Upper lobe of left lung (tissue), 6 donors: ENCODE measurements around the gene TMEM51. TPM values are rescaled to one million over a fixed set of nuclear protein-coding genes. Genes with fewer than 3 reads are reported as not detected.

Experiments used
- ATAC-seq, 2 donors: fragments of 200-7000 bp; cut with Tn5 transposase; one replicate each; pipeline ENCODE4 v1.9.1; 2022; ENCODE audit warnings: mild to moderate bottlenecking in 2 of 2, moderate library complexity in 2 of 2; ENCODE audit not compliant: low FRiP score in 2 of 2
- DNase-seq, 2 donors: peaks; one replicate each; pipeline ENCODE4 v3.0.0-alpha.2; 2019 to 2020
- H3K27ac ChIP-seq, 4 donors: fragments of 200-600 bp; sonication (generic); one replicate each; pipeline ENCODE4 v1.5.1; 2016 to 2019
- H3K27me3 ChIP-seq, 4 donors: fragments of 200-600 bp; sonication (generic); one replicate each; pipeline ENCODE4 v1.5.1; 2017 to 2019
- H3K36me3 ChIP-seq, 4 donors: fragments of 200-600 bp; sonication (generic); one replicate each; pipeline ENCODE4 v1.5.1; 2016 to 2019
- H3K4me1 ChIP-seq, 4 donors: fragments of 200-600 bp; sonication (generic); one replicate each; pipeline ENCODE4 v1.5.1; 2018 to 2019
- H3K4me3 ChIP-seq, 4 donors: fragments of 200-600 bp; sonication (generic); one replicate each; pipeline ENCODE4 v1.5.1; 2017 to 2019; ENCODE audit warnings: mild to moderate bottlenecking in 2 of 4, moderate library complexity in 1 of 4
- H3K9me3 ChIP-seq, 4 donors: fragments of 200-600 bp; sonication (generic); one replicate each; pipeline ENCODE4 v1.5.1; 2018 to 2019
- EP300 ChIP-seq, 4 donors: sonication (generic); formaldehyde crosslinking; IDR thresholded peaks; one replicate each; pipeline ENCODE4 v1.5.1; 2017; ENCODE audit warnings: antibody characterized with exemption in 4 of 4, control low read depth in 2 of 4
- POLR2A ChIP-seq, 4 donors: fragments of 450-650 bp; IDR thresholded peaks; one replicate each; pipeline ENCODE4 v1.5.1; 2016 to 2017; ENCODE audit warnings: antibody characterized with exemption in 4 of 4, mild to moderate bottlenecking in 2 of 4
- POLR2AphosphoS5 ChIP-seq, 2 donors: sonication (generic); formaldehyde crosslinking; IDR thresholded peaks; one replicate each; pipeline ENCODE4 v1.5.1; 2017; ENCODE audit warnings: antibody characterized with exemption in 2 of 2
- WGBS, 2 donors: methylation state at CpG; one replicate each; pipeline ENCODE4 v1.1.5; 2017 to 2018; 5-methylcytosine and 5-hydroxymethylcytosine counted together
- total RNA-seq, 6 donors: library from RNA; depleted of rRNA in 4 of 6; stranded (reverse); fragments of >200 nt in 4 of 6; gene quantifications; one replicate each; pipeline versions ENCODE4 v1.1.0 to v1.2.1, GENCODE V29; 2016 to 2021
- TF ChIP-seq, protein P1 (sequence below), 6 experiments: fragments of 450-650 bp in 4 of 6; fragments of 200-600 bp in 2 of 6; sonication (generic) in 2 of 6; IDR thresholded peaks; one replicate each; pipeline ENCODE4 v1.5.1; 2016 to 2019; ENCODE audit warnings: antibody characterized with exemption in 6 of 6
- donor health status: DM: no; HTN: no; CAD: no; lungs with moderate emphysema.
- donor health status: DM: no; HTN: yes; CAD: no; lungs with severe emphysema.

The TMEM51 gene
- total RNA-seq, 6 donors from 2014 or later: 6.3 to 22.4 (median 14.6) TPM

- no peak overlapping the region for H3K4me3 ChIP-seq
- TF ChIP-seq, protein P1, sequence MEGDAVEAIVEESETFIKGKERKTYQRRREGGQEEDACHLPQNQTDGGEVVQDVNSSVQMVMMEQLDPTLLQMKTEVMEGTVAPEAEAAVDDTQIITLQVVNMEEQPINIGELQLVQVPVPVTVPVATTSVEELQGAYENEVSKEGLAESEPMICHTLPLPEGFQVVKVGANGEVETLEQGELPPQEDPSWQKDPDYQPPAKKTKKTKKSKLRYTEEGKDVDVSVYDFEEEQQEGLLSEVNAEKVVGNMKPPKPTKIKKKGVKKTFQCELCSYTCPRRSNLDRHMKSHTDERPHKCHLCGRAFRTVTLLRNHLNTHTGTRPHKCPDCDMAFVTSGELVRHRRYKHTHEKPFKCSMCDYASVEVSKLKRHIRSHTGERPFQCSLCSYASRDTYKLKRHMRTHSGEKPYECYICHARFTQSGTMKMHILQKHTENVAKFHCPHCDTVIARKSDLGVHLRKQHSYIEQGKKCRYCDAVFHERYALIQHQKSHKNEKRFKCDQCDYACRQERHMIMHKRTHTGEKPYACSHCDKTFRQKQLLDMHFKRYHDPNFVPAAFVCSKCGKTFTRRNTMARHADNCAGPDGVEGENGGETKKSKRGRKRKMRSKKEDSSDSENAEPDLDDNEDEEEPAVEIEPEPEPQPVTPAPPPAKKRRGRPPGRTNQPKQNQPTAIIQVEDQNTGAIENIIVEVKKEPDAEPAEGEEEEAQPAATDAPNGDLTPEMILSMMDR (IDR thresholded peaks at IDR 0.05): no peak
- no peak for TF ChIP-seq POLR2A (IDR thresholded peaks at IDR 0.05)
- TF ChIP-seq EP300 (IDR thresholded peaks at IDR 0.05): no peak
- TF ChIP-seq POLR2AphosphoS5 (IDR thresholded peaks at IDR 0.05): no peak
- H3K27ac ChIP-seq: no peak overlapping the region
- ATAC-seq: no peak
- H3K9me3 ChIP-seq: no peaks in the 10 kb centered on the region
- DNase-seq: no peak
- H3K36me3 ChIP-seq: no peaks in the 10 kb centered on the region
- peaks cover 1 to 11% (median 7%) of the 10 kb centered on the region in 4 donors for H3K4me1 ChIP-seq
- WGBS, 2 donors: 65 to 79% methylated on average over 4 of the region's 4 CpGs
- H3K27me3 ChIP-seq: no peaks in the 10 kb centered on the region
These were observed 6.6 kb upstream of the TMEM51 start for GRCh38 chr1:15146971-15147376.

DNA sequence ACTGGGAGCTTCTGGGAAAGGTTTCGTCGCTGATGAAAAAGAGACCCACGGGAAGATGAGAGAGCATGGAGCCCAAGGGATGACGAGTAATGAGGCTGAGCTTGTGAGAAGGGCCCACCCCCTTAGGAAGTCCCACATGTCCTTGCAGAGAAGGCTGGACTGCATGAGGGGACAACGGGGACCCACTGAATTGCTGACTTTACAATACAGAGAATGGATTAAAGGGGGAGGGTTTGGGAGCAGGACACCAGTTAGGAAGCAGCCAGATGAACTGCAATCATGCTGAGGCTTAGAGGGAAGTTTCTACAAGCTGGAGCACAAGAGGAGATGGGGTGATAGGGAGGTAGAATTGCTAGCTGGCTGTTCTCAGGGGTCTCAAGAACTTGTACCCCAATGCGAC is 5.5 kb upstream of the TMEM51 start:
- Histone ChIP-seq H3K27me3 (no peaks in the 10 kb centered on the region), H3K27ac (no peak overlapping the region), H3K36me3 (no peaks in the 10 kb centered on the region), H3K4me1 (peaks cover 3 to 13% (median 11%) of the 10 kb centered on the region in 4 donors), H3K4me3 (no peak overlapping the region), H3K9me3 (no peaks in the 10 kb centered on the region)
- TF ChIP-seq POLR2AphosphoS5 (IDR thresholded peaks at IDR 0.05) (no peak), POLR2A (IDR thresholded peaks at IDR 0.05) (no peak), EP300 (IDR thresholded peaks at IDR 0.05) (no peak)
- TF ChIP-seq, protein P1 (IDR thresholded peaks at IDR 0.05): no peak
- WGBS, 2 donors: 86 to 95% methylated on average over 6 of the region's 6 CpGs
- ATAC-seq (no peak), DNase-seq (no peak)

GRCh38 chr1:15148475-15148874 is 5.1 kb upstream of the TMEM51 start:
- H3K9me3 ChIP-seq: no peaks in the 10 kb centered on the region
- DNase-seq (no peak), ATAC-seq (no peak)
- H3K4me1 ChIP-seq: peaks cover 3 to 17% (median 11%) of the 10 kb centered on the region in 4 donors
- 90 to 91% methylated on average over 9 of the region's 9 CpGs for WGBS, 2 donors
- TF ChIP-seq POLR2A (IDR thresholded peaks at IDR 0.05): no peak
- TF ChIP-seq, protein P1 (IDR thresholded peaks at IDR 0.05): no peak
- TF ChIP-seq POLR2AphosphoS5 (IDR thresholded peaks at IDR 0.05): no peak
- no peak for TF ChIP-seq EP300 (IDR thresholded peaks at IDR 0.05)
- H3K36me3 ChIP-seq: no peaks in the 10 kb centered on the region
- H3K4me3 ChIP-seq: no peak overlapping the region
- no peaks in the 10 kb centered on the region for H3K27me3 ChIP-seq
- H3K27ac ChIP-seq: no peak overlapping the region

GRCh38 chr1:15148941-15149340 is 4.6 kb upstream of the TMEM51 start:
- no peaks in the 10 kb centered on the region for H3K36me3 ChIP-seq
- H3K4me1 ChIP-seq: peaks cover 3 to 21% (median 12%) of the 10 kb centered on the region in 4 donors
- no peaks in the 10 kb centered on the region for H3K9me3 ChIP-seq
- H3K27ac ChIP-seq: no peak overlapping the region
- no peak for ATAC-seq
- TF ChIP-seq POLR2A (IDR thresholded peaks at IDR 0.05) (no peak), EP300 (IDR thresholded peaks at IDR 0.05) (no peak), POLR2AphosphoS5 (IDR thresholded peaks at IDR 0.05) (no peak)
- TF ChIP-seq, protein P1 (IDR thresholded peaks at IDR 0.05): no peak
- H3K27me3 ChIP-seq: peaks cover 0 to 4% (median 0%) of the 10 kb centered on the region in 4 donors
- 0% methylated on average over 1 of the region's 1 CpG for WGBS, 2 donors
- no peak overlapping the region for H3K4me3 ChIP-seq
- no peak for DNase-seq

- Histone ChIP-seq H3K4me3 (no peak overlapping the region), H3K27ac (no peak overlapping the region), H3K36me3 (no peaks in the 10 kb centered on the region), H3K9me3 (no peaks in the 10 kb centered on the region), H3K27me3 (peaks cover 0 to 4% (median 2%) of the 10 kb centered on the region in 4 donors), H3K4me1 (peaks cover 8 to 35% (median 26%) of the 10 kb centered on the region in 4 donors)
- 92 to 93% methylated on average over 3 of the region's 3 CpGs for WGBS, 2 donors
- TF ChIP-seq POLR2AphosphoS5 (IDR thresholded peaks at IDR 0.05) (no peak), EP300 (IDR thresholded peaks at IDR 0.05) (no peak), POLR2A (IDR thresholded peaks at IDR 0.05) (no peak)
- TF ChIP-seq, protein P1 (IDR thresholded peaks at IDR 0.05): no peak
- ATAC-seq (no peak), DNase-seq (no peak)
These were observed 3.2 kb upstream of the TMEM51 start for GRCh38 chr1:15150376-15150775.
